Measurements from ENCODE around the gene CASQ2.
A peak's percentile ranks its signal among the peaks of the same experiment; 100 is the strongest.

The CASQ2 gene

DNA sequence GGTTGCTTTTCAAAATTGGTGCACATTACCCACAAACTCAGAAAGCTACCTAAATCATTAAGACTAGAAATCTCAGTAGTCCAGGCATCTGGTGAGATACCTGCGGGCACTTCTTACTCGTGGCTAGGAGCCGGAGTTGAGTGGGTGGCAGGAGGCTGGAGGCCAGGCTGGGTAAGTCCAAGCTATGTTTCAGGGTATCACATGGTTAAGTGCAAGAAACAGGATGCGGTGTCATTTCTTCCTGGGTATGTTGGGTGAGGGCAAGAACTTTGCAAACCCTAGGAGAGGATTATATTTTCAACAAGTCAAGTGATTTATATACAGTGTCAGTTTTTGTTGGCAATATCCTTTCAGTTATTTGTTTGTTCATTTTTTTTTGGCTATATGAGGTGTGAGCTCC is 85.7 kb downstream of the CASQ2 start:
- Histone ChIP-seq H3K27me3 (replicated peaks) (no peaks in the 10 kb centered on the region), H3K36me3 (replicated peaks) (peaks cover 17% of the 10 kb centered on the region), H3K27ac (no peak overlapping the region), H3K4me3 (ENCODE audit: low read depth, low read length) (no peak overlapping the region)
- DNase-seq = no peak
- in situ Hi-C loops (cut with HindIII; ENCODE audit: low pct_ligation_motif_present, low sequenced_read_pairs) = no loop called here
- TF ChIP-seq, protein P1, sequence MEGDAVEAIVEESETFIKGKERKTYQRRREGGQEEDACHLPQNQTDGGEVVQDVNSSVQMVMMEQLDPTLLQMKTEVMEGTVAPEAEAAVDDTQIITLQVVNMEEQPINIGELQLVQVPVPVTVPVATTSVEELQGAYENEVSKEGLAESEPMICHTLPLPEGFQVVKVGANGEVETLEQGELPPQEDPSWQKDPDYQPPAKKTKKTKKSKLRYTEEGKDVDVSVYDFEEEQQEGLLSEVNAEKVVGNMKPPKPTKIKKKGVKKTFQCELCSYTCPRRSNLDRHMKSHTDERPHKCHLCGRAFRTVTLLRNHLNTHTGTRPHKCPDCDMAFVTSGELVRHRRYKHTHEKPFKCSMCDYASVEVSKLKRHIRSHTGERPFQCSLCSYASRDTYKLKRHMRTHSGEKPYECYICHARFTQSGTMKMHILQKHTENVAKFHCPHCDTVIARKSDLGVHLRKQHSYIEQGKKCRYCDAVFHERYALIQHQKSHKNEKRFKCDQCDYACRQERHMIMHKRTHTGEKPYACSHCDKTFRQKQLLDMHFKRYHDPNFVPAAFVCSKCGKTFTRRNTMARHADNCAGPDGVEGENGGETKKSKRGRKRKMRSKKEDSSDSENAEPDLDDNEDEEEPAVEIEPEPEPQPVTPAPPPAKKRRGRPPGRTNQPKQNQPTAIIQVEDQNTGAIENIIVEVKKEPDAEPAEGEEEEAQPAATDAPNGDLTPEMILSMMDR (IDR thresholded peaks at IDR 0.05; ENCODE audit: low read depth, low read length, missing control alignments) = no peak

DNA sequence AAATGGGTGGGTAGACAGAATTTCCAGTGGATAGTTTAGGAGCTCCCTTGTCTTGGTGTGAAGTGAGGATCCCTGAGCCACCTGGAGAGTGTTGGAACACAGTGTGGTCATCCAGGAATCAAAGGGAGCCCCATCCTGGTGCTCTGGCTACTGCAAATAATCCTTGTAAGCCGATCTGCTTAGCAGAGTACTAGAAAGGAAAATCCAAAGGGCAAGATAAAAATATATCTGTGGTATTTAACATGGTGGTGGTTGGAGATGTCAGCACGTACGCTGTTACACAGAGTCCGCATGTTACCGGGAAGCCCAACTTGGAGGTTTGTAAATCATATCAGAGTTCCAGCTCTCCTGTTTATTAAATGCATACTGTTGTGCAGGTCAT is 87.8 kb downstream of the CASQ2 start:
- Histone ChIP-seq H3K27me3 (replicated peaks) (no peaks in the 10 kb centered on the region), H3K27ac (no peak overlapping the region), H3K36me3 (replicated peaks) (peaks cover 16% of the 10 kb centered on the region), H3K4me3 (ENCODE audit: low read depth, low read length) (no peak overlapping the region)
- DNase-seq = no peak
- in situ Hi-C loops (cut with HindIII; ENCODE audit: low pct_ligation_motif_present, low sequenced_read_pairs) = no loop called here
- TF ChIP-seq, protein P1 (IDR thresholded peaks at IDR 0.05; ENCODE audit: low read depth, low read length, missing control alignments) = no peak

DNA sequence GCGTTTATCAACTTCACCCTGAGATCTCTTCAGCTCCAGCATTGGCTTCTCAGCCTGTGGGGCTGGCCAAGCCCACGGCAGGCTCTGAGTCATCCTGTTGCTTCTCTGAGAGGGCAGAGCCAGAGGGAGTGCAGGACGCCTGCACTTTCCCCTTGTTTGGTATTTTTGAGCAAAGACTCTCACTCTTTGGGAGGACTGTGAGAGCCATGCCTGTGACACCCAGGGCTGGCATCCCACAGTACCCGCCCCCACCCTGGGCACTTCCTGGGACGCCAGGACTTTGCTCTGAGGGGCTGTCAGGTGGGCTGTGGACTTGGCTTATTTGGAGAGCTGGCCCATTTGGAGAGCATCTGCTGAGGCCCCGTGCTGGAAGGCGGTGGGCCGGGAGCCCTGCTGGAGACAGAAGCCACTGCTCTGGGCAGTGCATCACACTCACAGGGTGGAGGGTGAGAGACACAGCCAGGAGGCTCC is 89.3 kb downstream of the CASQ2 start:
- peak; percentile 45 for DNase-seq
- Histone ChIP-seq H3K27ac (no peak overlapping the region), H3K27me3 (replicated peaks) (no peaks in the 10 kb centered on the region), H3K36me3 (replicated peaks) (peaks cover 3% of the 10 kb centered on the region), H3K4me3 (ENCODE audit: low read depth, low read length) (no peak overlapping the region)
- TF ChIP-seq, protein P1 (IDR thresholded peaks at IDR 0.05; ENCODE audit: low read depth, low read length, missing control alignments) = no peak
- in situ Hi-C loops (cut with HindIII; ENCODE audit: low pct_ligation_motif_present, low sequenced_read_pairs) = no loop called here

DNA sequence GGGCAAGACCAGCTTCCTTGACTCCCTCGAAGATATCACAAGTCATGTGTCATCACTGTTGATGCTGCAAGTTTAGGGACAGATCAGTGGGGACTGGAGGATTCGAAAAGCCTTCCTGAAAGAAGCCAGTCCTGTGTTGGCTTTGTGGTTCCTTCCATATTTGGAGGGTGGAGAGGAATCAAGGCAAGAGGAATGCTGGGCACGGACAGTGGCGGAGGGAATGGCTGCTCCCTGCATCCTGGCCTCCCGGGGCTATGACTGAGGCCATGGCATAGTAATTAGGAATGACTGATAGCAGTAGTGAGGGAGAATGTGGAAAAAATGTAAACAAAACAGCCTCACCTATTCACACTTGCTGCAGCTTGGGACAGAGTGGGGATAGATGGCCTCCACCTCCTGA is 90.4 kb downstream of the CASQ2 start:
- no peaks in the 10 kb centered on the region for H3K27me3 ChIP-seq (replicated peaks)
- H3K4me3 ChIP-seq (ENCODE audit: low read depth, low read length) = no peak overlapping the region
- no peak overlapping the region for H3K27ac ChIP-seq
- H3K36me3 ChIP-seq (replicated peaks) = no peaks in the 10 kb centered on the region
- TF ChIP-seq, protein P1 (IDR thresholded peaks at IDR 0.05; ENCODE audit: low read depth, low read length, missing control alignments) = no peak
- in situ Hi-C loops (cut with HindIII; ENCODE audit: low pct_ligation_motif_present, low sequenced_read_pairs) = no loop called here
- DNase-seq = no peak

DNA sequence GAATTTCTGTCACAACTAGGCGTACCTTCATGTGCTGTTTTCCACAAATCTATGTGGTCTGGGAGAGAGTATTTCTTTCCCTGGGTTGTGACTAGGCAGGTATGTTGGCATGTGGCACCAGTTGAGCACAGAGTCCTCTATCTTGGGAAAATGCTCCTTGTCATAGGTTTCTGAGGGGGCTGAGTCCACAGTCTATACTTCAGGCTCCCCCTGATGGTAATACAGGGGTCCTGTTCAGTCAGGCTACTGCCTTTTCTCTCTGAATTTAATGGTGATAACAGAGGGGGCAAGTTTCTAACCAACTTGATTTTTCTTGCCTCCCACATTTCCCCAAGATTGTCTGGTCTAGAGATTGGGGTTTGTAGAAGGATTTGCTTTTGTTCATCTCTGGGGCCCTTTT is 90.9 kb downstream of the CASQ2 start:
- DNase-seq = no peak
- H3K36me3 ChIP-seq (replicated peaks) = no peaks in the 10 kb centered on the region
- no peaks in the 10 kb centered on the region for H3K27me3 ChIP-seq (replicated peaks)
- TF ChIP-seq, protein P1 (IDR thresholded peaks at IDR 0.05; ENCODE audit: low read depth, low read length, missing control alignments) = peak; percentile 54
- in situ Hi-C loops (cut with HindIII; ENCODE audit: low pct_ligation_motif_present, low sequenced_read_pairs) = no loop called here
- no peak overlapping the region for H3K4me3 ChIP-seq (ENCODE audit: low read depth, low read length)
- no peak overlapping the region for H3K27ac ChIP-seq

DNA sequence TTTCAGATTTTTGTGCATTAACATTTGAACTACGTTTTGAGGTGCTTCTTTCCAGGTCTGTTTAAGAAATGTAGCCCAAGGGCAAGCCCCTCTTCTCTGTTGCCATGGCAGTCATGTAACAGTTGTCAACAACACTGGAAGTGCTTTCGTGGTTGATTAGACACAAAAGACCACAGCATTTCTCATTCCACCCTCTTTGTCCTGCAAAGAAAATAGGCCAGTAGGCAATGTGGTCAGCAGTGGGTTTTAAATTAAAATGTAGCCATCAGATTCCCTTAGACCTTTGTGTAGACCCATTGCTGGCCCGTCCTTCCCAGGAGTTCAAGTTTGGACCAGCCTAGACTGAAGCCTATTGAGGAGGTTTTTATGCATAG is 91.3 kb downstream of the CASQ2 start:
- peak; percentile 22 for DNase-seq
- in situ Hi-C loops (cut with HindIII; ENCODE audit: low pct_ligation_motif_present, low sequenced_read_pairs) = no loop called here
- Histone ChIP-seq H3K4me3 (ENCODE audit: low read depth, low read length) (no peak overlapping the region), H3K36me3 (replicated peaks) (no peaks in the 10 kb centered on the region), H3K27me3 (replicated peaks) (no peaks in the 10 kb centered on the region), H3K27ac (no peak overlapping the region)
- TF ChIP-seq, protein P1 (IDR thresholded peaks at IDR 0.05; ENCODE audit: low read depth, low read length, missing control alignments) = no peak
